ENCODE measurements around the gene AFP. TPM values are rescaled to one million over a fixed set of nuclear protein-coding genes. Genes with fewer than 3 reads are reported as not detected.

The AFP gene
- total and polyA plus RNA-seq, 2 donors from 2014 or later: 11.6 TPM; not detected in 1

GRCh38 chr4:73438582-73439215, 2.7 kb downstream of the AFP start:
- DNase-seq (no peak), FAIRE-seq (no peak)

GRCh38 chr4:73439445-73439844, 3.4 kb downstream of the AFP start:
- H3K27ac ChIP-seq (ENCODE audit: low read depth in 2 of 2, low read length in 2 of 2): no peak overlapping the region
- FAIRE-seq (no peak), DNase-seq (no peak)
- intact Hi-C loops (cut with DNase I): no loop called here
- H3K9ac ChIP-seq (ENCODE audit: low read length in 3 of 3): no peak overlapping the region
- TF ChIP-seq CTCF (IDR thresholded peaks at IDR 0.05; ENCODE audit: borderline replicate concordance, extremely low read depth, insufficient read depth): no peak
- H3K4me3 ChIP-seq (ENCODE audit: low read length in 3 of 3): no peak overlapping the region
- H3K4me1 ChIP-seq (ENCODE audit: control insufficient read depth in 2 of 3, insufficient read depth in 2 of 3, low read depth in 1 of 3, low read length in 3 of 3): no peaks in the 10 kb centered on the region
- H3K36me3 ChIP-seq (ENCODE audit: control insufficient read depth in 2 of 3, insufficient read depth in 3 of 3, low read length in 3 of 3): no peaks in the 10 kb centered on the region
- no peaks in the 10 kb centered on the region for H3K9me3 ChIP-seq (ENCODE audit: control insufficient read depth in 2 of 3, insufficient read depth in 1 of 3, low read length in 3 of 3)
- no peaks in the 10 kb centered on the region for H3K27me3 ChIP-seq (ENCODE audit: control insufficient read depth, insufficient read depth, low read length)

More at GRCh38 chr4:73438582-73439215, 2.7 kb downstream of the AFP start:
- Histone ChIP-seq H3K27me3 (ENCODE audit: control insufficient read depth, insufficient read depth, low read length) (no peaks in the 10 kb centered on the region), H3K4me3 (ENCODE audit: low read length in 3 of 3) (no peak overlapping the region), H3K4me1 (ENCODE audit: control insufficient read depth in 2 of 3, insufficient read depth in 2 of 3, low read depth in 1 of 3, low read length in 3 of 3) (no peaks in the 10 kb centered on the region), H3K9me3 (ENCODE audit: control insufficient read depth in 2 of 3, insufficient read depth in 1 of 3, low read length in 3 of 3) (no peaks in the 10 kb centered on the region), H3K9ac (ENCODE audit: low read length in 3 of 3) (no peak overlapping the region), H3K27ac (ENCODE audit: low read depth in 2 of 2, low read length in 2 of 2) (no peak overlapping the region), H3K36me3 (ENCODE audit: control insufficient read depth in 2 of 3, insufficient read depth in 3 of 3, low read length in 3 of 3) (no peaks in the 10 kb centered on the region)
- no peak for TF ChIP-seq CTCF (IDR thresholded peaks at IDR 0.05; ENCODE audit: borderline replicate concordance, extremely low read depth, insufficient read depth)
- intact Hi-C loops (cut with DNase I): no loop called here

- FAIRE-seq (no peak), DNase-seq (no peak)
- no peaks in the 10 kb centered on the region for H3K27me3 ChIP-seq (ENCODE audit: control insufficient read depth, insufficient read depth, low read length)
- no peaks in the 10 kb centered on the region for H3K9me3 ChIP-seq (ENCODE audit: control insufficient read depth in 2 of 3, insufficient read depth in 1 of 3, low read length in 3 of 3)
- H3K4me3 ChIP-seq (ENCODE audit: low read length in 3 of 3): no peak overlapping the region
- no peak overlapping the region for H3K9ac ChIP-seq (ENCODE audit: low read length in 3 of 3)
- no peak for TF ChIP-seq CTCF (IDR thresholded peaks at IDR 0.05; ENCODE audit: borderline replicate concordance, extremely low read depth, insufficient read depth)
- intact Hi-C loops (cut with DNase I): no loop called here
- no peaks in the 10 kb centered on the region for H3K4me1 ChIP-seq (ENCODE audit: control insufficient read depth in 2 of 3, insufficient read depth in 2 of 3, low read depth in 1 of 3, low read length in 3 of 3)
- no peaks in the 10 kb centered on the region for H3K36me3 ChIP-seq (ENCODE audit: control insufficient read depth in 2 of 3, insufficient read depth in 3 of 3, low read length in 3 of 3)
- H3K27ac ChIP-seq (ENCODE audit: low read depth in 2 of 2, low read length in 2 of 2): no peak overlapping the region
Measured at GRCh38 chr4:73439991-73440390, 4.0 kb downstream of the AFP start.

- TF ChIP-seq CTCF (IDR thresholded peaks at IDR 0.05; ENCODE audit: borderline replicate concordance, extremely low read depth, insufficient read depth): no peak
- FAIRE-seq (no peak), DNase-seq (no peak)
- Histone ChIP-seq H3K9me3 (ENCODE audit: control insufficient read depth in 2 of 3, insufficient read depth in 1 of 3, low read length in 3 of 3) (no peaks in the 10 kb centered on the region), H3K9ac (ENCODE audit: low read length in 3 of 3) (no peak overlapping the region), H3K4me1 (ENCODE audit: control insufficient read depth in 2 of 3, insufficient read depth in 2 of 3, low read depth in 1 of 3, low read length in 3 of 3) (no peaks in the 10 kb centered on the region), H3K4me3 (ENCODE audit: low read length in 3 of 3) (no peak overlapping the region), H3K27me3 (ENCODE audit: control insufficient read depth, insufficient read depth, low read length) (no peaks in the 10 kb centered on the region), H3K36me3 (ENCODE audit: control insufficient read depth in 2 of 3, insufficient read depth in 3 of 3, low read length in 3 of 3) (no peaks in the 10 kb centered on the region), H3K27ac (ENCODE audit: low read depth in 2 of 2, low read length in 2 of 2) (no peak overlapping the region)
- intact Hi-C loops (cut with DNase I): no loop called here
Measured at GRCh38 chr4:73440653-73441052, 4.6 kb downstream of the AFP start.

All from kidney (tissue), 14 donors.